ENCODE measurements around the gene MOB3A.

DNA sequence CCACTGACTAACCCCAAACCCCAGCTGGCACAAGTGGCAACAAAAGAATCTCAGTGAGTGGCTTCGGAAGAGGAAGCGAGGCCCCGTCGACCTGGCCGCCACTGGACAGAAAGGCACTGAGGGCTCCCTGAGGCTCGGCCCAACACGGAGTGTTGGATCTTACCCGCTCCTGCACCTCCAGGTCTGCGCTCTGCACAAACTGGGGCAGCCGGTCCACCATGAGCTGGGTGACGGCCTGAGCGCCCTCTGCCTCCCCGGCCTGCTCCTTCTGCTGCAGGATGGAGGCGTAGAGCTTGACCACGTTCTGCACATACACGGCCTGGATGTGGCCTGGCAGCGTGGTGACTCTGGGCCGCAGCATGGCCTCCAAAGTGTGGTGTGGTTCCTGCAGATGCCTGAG is 22.3 kb upstream of the MOB3A start:
- TF ChIP-seq CTCF (conservative IDR thresholded peaks at IDR 0.05 in 1 of 2, IDR thresholded peaks at IDR 0.05 in 1 of 2; ENCODE audit: low read depth in 1 of 2, low read length in 2 of 2) = no peak
- no peak for TF ChIP-seq EZH2 (IDR thresholded peaks at IDR 0.05; ENCODE audit: low read length, missing control alignments)
